ENCODE results near the gene ANKRD33.

DNA sequence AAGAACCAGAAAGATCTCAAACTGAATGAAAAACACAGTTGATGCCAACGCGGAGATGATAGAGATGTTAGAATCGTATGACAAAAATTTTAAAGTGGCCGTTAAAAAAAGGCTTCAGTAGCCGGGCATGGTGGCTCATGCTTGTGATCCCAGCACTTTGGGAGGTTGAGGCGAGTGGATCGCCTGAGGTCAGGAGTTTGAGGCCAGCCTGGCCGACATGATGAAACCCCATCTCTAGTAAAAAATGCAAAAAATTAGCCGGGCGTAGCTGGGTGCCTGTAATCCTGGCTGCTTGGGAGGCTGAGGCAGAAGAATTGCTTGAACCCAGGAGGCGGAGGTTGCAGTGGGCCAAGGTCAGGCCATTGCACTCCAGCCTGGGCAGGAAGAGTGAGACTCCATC, 14.0 kb downstream of the ANKRD33 start:
- TF ChIP-seq GATA2 (IDR thresholded peaks at IDR 0.05; ENCODE audit: low read depth, low read length) (no peak), GATA3 (IDR thresholded peaks at IDR 0.05; ENCODE audit: low read depth, low read length) (no peak)
